ENCODE results near the gene SMARCA4.
"Not testable (repeated sequence)": the region's sequence is repeated elsewhere in the genome, so short reads cannot be mapped to it uniquely, and the experiment has no call there.

SMARCA4 gene

GRCh38 chr19:11069561-11069960 lies 108.7 kb downstream of the SMARCA4 start:
- peak; percentile 51 for DNase-seq (ENCODE audit: low read depth)

- DNase-seq (ENCODE audit: low read depth) = no peak
Measured at GRCh38 chr19:11070123-11070522, 109.3 kb downstream of the SMARCA4 start.

- DNase-seq (ENCODE audit: low read depth) = no peak
Measured at GRCh38 chr19:11073568-11073967, 112.7 kb downstream of the SMARCA4 start.

- DNase-seq (ENCODE audit: low read depth) = not testable (repeated sequence)
Measured at GRCh38 chr19:11076792-11077191, 116.0 kb downstream of the SMARCA4 start.

GRCh38 chr19:11078893-11079292 lies 118.1 kb downstream of the SMARCA4 start:
- no peak for DNase-seq (ENCODE audit: low read depth)

- no peak for DNase-seq (ENCODE audit: low read depth)
Measured at GRCh38 chr19:11079999-11080398, 119.2 kb downstream of the SMARCA4 start.

- no peak for DNase-seq (ENCODE audit: low read depth)
Measured at GRCh38 chr19:11087870-11088505, 127.2 kb downstream of the SMARCA4 start.

GRCh38 chr19:11088506-11089253 lies 127.8 kb downstream of the SMARCA4 start:
- DNase-seq (ENCODE audit: low read depth) = no peak

GRCh38 chr19:11089254-11090013 lies 128.6 kb downstream of the SMARCA4 start, which contains the start of gene LDLR:
Gene LDLR (plus strand): TSS chr19:11089463. CDS start chr19:11089549, 86 bp downstream.
- peak; percentile 91 for DNase-seq (ENCODE audit: low read depth)

GRCh38 chr19:11090014-11090263 lies 129.1 kb downstream of the SMARCA4 start:
- DNase-seq (ENCODE audit: low read depth) = not testable (repeated sequence)

GRCh38 chr19:11090264-11090996 lies 129.6 kb downstream of the SMARCA4 start:
- DNase-seq (ENCODE audit: low read depth) = peak; percentile 93

GRCh38 chr19:11090997-11091702 lies 130.3 kb downstream of the SMARCA4 start:
- DNase-seq (ENCODE audit: low read depth) = no peak

- peak; percentile 95 for DNase-seq (ENCODE audit: low read depth)
Measured at GRCh38 chr19:11091703-11092153, 130.9 kb downstream of the SMARCA4 start.

- DNase-seq (ENCODE audit: low read depth) = peak; percentile 47
Measured at GRCh38 chr19:11092181-11092538, 131.3 kb downstream of the SMARCA4 start.

GRCh38 chr19:11093689-11094238 lies 132.9 kb downstream of the SMARCA4 start:
- no peak for DNase-seq (ENCODE audit: low read depth)

- DNase-seq (ENCODE audit: low read depth) = no peak
Measured at GRCh38 chr19:11094520-11094894, 133.7 kb downstream of the SMARCA4 start.

- DNase-seq (ENCODE audit: low read depth) = no peak
Measured at GRCh38 chr19:11096210-11096841, 135.5 kb downstream of the SMARCA4 start.

GRCh38 chr19:11097367-11097766 lies 136.5 kb downstream of the SMARCA4 start:
- not testable (repeated sequence) for DNase-seq (ENCODE audit: low read depth)

- DNase-seq (ENCODE audit: low read depth) = no peak
Measured at GRCh38 chr19:11098327-11098726, 137.5 kb downstream of the SMARCA4 start.

GRCh38 chr19:11098861-11099260 lies 138.0 kb downstream of the SMARCA4 start:
- DNase-seq (ENCODE audit: low read depth) = no peak

GRCh38 chr19:11100049-11100448 lies 139.2 kb downstream of the SMARCA4 start:
- DNase-seq (ENCODE audit: low read depth) = no peak
